Lower leg skin (tissue), 4 donors: ENCODE data around the gene ARHGAP19. TPM values are rescaled to one million over a fixed set of nuclear protein-coding genes. Genes with fewer than 3 reads are reported as not detected.

ENCODE experiments used
- total RNA-seq, 4 donors: library from RNA; depleted of rRNA; stranded (reverse); fragments of >200 nt; gene quantifications; one replicate each; pipeline ENCODE4 v1.1.0, GENCODE V29; 2016

ARHGAP19 gene
- total RNA-seq, 4 donors from 2014 or later = 7.7 to 8.5 (median 8.2) TPM

Other genes starting within 250 kb of the ARHGAP19 start
- not detected for gene SLIT1, start 106.7 kb downstream of the ARHGAP19 start, total RNA-seq
- gene FRAT1, start 26.6 kb upstream of the ARHGAP19 start, total RNA-seq = 10 to 100 TPM in 2 of 4 donors, 1 to 10 TPM in 2; 4.6 to 16.9 (median 9.4) TPM
- 10 to 100 TPM; 40.9 to 62.0 (median 57.7) TPM for gene FRAT2, start 42.1 kb upstream of the ARHGAP19 start, total RNA-seq
- gene RRP12, start 108.7 kb upstream of the ARHGAP19 start, total RNA-seq = 10 to 100 TPM; 14.6 to 30.9 (median 22.6) TPM
- gene PGAM1, start 133.6 kb upstream of the ARHGAP19 start, total RNA-seq = 100 to 1,000 TPM; 151 to 289 (median 240) TPM
- gene EXOSC1, start 153.4 kb upstream of the ARHGAP19 start, total RNA-seq = 10 to 100 TPM; 13.9 to 33.0 (median 26.2) TPM
- gene ZDHHC16, start 153.5 kb upstream of the ARHGAP19 start, total RNA-seq = 10 to 100 TPM; 12.1 to 21.8 (median 16.1) TPM
- gene MMS19, start 205.8 kb upstream of the ARHGAP19 start, total RNA-seq = 100 to 1,000 TPM; 103 to 142 (median 115) TPM
- gene UBTD1, start 206.3 kb upstream of the ARHGAP19 start, total RNA-seq = 10 to 100 TPM; 42.7 to 60.6 (median 59.6) TPM